Cerebellar nuclear complex (tissue), 1 donor: ENCODE results near the gene PCCA.

Source experiments
- DNase-seq, 2 experiments: peaks; one replicate each; lab custom pipeline; 2025; lab: John Stamatoyannopoulos, UW

The PCCA gene

DNA sequence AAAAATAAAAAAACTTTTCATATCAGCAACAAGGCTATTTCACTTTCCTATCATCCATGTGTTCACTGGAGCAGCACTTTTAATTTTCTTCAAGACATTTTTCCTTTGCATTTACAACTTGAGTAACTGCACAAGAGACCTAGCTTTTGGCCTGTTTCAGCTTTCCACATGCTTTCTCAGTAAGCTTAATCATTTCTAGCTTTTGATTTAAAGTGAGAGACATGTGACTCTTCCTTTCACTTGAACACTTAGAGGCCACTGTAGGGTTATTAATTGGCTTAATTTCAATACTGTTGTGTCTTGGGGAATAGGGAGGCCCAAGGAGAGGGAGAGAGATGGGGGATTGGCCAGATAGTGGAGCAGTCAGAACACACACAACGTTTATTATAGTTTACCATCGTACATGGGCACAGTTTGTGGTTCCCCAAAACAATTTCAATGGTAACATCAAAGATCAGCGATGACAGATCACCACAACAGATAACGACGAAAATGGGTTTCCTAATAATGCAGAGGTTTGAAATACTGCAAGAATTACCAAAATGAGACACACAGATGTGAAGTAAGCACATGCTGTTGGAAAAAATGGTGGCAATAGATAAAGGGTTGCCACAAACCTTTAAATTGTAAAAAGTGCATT, 382.1 kb downstream of the PCCA start:
- DNase-seq: no peak

DNA sequence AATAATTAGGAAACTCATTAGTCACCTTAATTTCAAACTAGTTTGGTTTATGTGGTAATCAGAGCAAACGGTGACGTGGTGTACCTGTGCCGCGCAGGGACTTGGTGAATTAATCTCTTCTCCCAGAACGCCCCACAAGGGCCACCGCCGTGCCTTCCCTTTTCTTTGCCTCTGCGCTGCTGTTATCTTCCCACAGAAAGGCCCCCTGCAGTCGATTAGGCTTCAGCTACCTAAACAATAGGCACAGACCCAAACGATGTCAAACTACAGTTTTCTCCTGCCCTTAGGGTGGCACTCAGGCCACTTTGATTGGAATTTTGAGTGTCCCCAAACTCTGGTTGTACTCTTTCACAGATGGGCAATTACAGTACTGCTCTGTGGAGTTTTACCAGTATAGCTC, 384.2 kb downstream of the PCCA start:
- no peak for DNase-seq

DNA sequence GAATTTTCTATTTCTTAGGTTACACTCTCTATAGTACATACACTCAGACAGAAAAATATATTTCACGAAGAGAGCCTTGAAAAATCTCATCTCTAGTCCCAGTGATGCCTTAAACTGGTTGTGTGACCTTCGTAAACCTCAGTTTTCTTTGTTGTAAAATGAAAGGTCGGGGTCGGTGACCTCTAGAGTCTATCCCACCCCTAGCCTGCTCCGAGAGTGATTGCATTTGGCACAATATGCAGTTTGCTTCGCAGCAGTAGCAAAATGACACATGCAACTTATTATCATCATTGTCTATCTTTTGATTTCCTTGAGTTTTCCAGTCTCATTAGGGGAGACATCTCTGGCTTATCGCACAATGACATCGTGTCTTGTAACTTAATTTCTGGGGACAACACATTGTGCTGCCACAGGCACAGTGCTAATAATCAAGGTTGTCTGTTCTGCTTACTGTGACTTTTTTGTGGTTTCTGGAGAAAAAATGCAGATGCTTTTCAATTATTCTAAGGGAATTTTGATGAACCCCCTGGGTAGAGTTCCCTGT, 384.7 kb downstream of the PCCA start:
- DNase-seq: no peak

DNA sequence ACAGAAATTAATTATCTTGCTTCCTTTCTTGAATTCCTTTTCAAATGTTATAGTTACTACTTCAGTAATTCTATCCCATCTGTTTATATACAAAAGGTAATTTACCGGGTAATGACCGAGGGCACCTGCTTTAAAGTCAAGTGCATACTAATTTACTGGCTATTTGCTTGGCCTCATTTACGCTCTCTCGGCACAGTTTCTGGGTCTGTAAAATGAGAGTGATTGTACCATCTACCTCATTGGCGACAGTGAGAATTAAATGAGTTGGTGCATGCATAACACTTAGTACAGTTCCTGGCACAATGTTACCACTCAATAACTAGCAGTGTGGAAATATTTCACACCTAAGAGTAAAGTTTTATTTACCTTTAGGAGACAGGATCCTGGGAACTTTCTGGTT, 388.1 kb downstream of the PCCA start:
- no peak for DNase-seq

DNA sequence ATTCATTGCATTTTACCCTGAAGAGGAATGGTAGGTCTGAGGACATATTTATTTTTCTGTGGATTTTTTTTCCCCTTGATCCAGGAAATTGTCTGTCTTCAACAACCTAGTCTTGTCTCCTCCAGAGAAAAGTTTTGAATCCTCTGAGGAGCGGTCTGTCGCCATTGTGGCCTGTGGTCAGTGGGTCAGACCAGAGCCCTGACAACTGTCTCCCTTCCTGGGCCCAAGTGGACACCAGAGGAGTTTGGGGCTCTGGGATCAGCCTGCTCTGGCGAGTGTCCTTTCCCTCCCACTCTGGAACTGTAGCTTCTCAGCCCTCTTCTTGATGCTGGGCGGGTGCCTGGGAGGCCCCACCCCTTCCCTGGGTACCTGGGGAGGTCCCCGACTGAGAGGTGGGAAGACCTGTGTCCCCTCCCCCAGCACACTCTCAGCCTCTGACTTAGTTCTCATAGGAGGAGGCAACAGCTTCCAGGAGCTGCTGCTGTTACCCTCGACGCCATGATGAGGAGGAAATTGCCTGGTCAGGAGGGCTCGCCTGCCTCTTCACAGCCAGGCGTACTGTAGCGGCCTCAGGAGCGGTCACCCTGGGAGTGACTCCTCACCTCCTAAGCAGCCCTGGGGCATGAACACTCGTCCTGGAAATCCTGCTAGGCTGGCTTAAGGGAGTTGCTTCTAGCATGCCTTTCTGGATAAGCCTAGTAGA, 389.4 kb downstream of the PCCA start:
- DNase-seq: no peak

DNA sequence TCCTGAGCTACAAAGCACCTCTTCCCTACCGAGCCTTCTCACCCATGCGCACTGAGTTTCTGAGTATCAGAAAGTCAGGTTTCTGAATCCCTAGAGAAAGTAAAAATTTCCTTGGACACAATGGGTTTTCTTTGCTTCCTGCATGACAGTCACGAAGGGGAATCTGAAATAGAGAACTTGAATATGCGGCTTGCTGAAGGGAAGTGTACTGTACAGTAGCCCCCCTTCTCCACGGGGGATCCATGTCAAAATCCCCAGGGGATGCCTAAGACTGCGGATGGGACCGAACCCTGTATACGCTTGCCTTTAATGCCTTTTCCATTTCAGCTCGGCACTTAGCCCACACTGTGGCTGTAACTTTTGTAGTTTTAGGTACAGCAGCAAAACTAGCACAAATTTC, 391.8 kb downstream of the PCCA start:
- no peak for DNase-seq

DNA sequence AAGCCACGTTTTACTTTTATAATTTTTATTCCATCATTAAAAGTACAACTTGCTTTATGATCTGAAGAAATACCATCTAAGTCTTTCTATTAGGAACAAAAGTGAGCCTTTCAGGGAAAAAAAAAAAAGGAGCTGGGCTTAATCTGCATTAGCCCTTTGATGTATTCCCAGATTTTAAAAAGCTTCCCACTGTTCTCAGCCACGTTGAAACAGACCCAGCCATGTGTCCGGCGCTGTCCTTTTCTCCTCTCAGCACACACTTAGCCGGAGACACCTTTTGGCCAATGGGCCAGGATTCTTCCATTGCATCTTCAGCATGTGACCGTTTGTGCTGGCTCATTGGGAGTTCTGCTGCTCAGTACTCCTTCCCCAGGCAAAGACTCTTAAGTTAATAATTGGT, 394.2 kb downstream of the PCCA start:
- DNase-seq: no peak

DNA sequence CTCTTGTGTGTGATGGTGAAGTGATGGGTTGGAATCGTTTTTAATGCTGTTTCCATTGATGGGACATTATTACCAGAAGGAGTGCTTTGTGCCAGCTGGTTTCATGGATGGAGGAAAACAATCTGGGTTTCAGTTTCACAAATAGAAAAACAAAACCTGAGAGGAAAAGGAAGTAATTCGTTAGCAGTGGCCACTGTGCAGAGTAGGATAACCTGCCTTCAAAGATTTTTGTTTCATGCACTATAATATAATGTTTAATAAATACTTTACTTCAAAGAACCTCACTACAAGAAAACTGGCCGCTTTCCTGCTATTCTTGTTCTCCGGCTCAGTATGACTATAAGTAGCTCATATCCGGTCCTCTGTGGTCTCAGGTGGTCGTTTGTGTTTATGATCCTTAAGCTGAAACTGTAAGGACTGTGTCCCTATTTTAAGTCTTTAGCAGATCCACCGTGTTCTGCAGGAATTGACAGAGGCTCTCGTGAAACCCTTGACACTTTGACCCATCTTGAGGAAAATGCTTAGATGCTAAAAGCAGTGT, 395.0 kb downstream of the PCCA start:
- DNase-seq: no peak

DNA sequence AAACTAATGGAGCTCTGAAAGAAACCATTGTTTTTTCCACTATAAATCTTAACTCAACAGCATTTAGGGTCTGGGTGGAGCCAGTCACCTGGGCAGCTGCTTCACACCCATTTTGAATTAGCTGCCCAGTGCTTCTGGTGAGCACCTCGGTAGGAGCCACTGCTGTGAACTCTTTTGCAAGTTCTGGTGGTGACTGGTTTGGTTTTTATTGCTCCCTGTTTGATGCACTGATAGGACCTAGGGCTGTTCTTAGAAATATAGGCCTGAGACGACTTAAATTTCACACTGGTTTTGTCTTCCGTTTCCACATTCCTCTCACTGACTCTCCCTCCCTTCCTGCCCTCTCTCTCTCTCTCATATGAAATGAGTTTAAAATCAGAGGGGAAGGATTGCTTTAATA, 395.8 kb downstream of the PCCA start:
- DNase-seq: no peak

DNA sequence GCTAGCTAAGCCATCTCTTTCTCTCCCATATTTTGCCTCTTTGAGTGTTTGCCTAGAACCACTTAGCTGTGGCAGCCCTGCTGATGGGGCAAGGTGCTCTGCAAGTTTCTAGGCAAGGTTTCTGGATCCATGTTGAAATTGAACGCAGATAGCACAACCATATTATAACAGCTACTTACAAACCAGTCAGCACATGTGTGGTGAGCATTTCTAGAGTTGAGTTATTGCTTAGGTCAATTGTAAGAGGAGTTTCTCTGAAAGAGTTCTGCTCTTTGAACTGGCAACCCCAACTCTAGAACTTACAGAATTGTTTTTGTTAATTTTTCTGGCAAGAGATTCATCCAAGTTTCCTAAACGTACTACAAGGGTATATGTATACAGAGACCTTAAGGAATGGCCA, 396.4 kb downstream of the PCCA start:
- no peak for DNase-seq

DNA sequence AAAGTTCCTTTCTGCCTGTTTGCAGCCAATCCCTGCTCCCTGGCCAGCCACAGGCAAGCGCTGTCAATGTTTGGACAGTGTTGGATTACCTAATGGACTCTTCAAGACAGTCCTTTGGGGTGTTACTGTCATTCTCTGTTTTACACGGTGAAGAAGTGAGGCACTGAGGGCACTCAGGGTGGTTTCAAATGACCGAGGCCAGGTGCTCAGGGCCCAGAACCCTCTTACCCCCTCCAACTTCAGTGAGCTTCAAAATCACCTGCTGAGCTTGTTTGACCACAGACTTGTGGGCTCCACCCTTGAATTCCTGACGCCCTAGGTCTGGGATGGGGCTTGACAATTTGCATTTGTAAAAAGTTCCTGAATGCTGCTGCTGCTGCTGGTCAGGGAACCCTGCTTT, 401.8 kb downstream of the PCCA start:
- no peak for DNase-seq

DNA sequence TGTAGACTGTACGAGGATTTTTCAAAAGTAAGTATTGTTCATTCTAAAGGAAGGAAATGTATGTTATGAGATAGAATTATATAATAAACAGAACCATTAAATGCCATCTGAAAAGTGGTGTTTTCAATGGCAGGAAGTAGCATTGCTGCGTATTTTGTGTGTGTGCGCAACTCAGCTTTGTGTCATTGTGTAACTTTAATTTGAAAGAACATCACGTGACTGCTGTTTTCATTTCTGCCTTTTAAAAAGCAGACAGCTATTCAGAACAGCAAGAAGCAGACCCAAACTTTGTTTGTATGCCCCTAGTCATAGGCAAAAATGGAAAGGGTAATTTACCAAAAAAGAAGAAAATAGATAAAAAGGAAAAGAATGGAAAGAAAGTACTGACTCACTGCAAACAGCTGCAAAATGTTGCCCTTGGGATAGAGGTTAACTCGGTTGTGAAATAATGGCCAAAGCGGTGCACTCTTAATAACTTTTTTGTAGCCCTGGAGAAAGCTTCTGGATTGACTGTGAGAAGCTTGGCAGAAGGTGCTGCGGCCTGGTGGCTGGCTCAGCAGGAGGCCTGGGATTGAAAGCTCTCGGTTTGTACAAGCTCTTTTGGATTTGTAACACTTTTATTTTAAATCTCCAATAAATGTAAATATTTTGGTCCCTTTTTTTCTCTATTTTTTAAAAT, 402.4 kb downstream of the PCCA start:
- peak in 1 of 2 experiments; percentile 32 for DNase-seq

DNA sequence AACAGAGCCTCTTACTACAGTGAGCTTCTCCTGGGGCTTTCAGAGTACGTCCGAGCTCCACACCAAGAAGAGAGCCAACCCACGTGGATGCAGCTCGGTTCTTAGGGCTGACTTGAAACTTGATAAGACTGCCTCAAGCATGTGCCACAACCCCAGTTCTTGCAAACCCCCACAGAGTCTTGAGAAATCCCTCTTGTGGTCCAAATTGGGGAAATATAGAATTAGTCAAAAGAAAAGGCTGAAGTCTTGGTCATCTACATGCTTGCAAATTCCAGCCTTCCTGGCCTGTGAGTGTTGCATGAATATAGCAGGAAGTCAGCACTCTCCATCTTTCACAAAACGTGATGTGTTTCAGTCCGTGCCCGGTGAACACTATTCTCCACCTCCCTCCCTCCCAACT, 404.5 kb downstream of the PCCA start:
- DNase-seq: no peak

DNA sequence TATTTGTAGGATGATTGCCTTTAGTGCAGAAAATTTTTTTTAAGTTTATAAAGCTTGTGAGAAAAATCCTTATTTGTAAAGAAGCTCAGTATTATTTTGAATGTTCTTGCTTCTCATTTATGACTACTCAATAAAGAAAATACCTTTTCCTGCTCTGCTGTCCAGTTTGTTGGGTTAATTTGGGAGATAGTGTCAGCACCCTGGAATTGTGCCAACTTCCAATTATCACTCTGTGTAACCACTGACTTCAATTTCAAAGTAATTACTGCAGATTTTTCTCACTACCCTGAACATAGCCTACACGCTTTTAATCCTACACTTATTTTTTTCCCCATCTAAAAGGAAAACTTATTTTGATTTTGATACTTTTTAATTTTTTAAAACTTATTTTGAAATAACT, 406.6 kb downstream of the PCCA start:
- DNase-seq: no peak

DNA sequence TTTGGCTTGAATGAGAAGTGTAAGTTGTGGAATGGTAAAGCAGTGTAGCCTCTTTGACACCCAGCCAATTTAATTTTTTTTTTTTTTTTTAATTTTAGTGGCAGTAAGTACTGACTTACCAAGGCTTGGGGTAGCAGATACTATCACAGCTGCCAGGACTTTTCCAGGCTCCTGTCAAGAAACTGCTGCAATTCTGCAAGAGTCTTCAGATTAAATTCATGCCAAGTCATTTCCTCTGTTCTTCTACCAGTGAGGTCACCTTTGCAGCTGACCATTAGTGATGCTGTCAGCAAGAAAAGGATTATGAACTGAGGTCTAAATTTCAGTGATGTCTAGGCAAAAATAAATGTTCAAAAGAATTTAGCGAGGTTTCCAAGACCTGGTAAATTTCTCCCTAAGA, 408.5 kb downstream of the PCCA start:
- no peak for DNase-seq

DNA sequence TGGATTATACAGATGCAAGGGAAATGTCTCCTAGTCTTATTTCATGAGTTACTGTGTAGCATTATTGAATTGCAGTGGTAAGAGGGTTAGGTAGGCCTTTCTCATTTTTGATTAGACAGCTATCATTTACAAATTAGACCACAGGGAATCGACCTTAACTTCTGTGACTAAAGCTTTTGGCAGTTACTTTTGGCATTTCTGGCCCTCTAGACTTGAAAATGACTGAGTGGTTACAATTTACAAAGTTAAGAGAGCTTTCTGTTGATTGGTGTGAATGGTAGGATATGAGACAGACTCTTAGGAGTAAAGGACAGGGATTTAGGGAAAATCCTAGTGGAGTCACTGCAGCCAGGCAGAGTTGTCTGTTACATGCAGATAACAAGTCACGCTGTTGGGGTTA, 413.6 kb downstream of the PCCA start:
- DNase-seq: no peak

DNA sequence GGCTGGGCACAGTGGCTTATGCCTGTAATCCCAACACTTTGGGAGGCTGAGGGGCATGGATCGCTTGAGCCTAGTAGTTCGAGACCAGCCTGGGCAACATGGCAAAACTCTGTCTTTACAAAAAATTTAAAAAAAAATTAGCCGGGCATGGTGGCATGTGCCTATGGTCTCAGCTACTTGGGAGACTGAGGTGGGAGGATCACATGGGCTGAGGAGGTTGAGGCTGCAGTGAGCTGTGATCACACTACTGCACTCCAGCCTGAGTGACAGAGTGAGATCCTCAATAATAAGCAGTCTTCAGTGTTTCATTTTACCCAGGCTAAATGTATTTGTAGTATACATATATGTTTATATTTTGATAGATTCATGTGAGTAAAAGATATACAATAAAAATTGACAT, 414.7 kb downstream of the PCCA start:
- DNase-seq: no peak

DNA sequence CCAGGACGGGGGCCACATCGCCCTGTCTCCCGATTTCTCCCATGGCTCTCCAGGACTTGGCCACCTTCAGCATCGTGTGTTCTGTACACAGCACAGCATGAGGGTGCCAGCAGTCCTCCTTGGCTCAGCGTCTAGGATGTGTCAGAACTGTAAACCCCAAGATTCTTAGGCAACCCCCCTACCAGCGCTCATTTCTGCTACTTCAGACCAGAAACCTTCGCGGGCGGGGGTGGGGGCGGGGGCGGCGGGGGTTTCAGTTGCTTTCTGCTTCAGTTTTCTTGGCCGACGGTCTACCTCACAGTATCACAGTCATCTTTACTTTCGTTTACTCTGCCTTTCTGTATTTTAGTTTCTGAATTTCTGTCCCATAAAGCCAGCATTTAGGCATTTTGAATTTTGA, 417.3 kb downstream of the PCCA start:
- no peak for DNase-seq

DNA sequence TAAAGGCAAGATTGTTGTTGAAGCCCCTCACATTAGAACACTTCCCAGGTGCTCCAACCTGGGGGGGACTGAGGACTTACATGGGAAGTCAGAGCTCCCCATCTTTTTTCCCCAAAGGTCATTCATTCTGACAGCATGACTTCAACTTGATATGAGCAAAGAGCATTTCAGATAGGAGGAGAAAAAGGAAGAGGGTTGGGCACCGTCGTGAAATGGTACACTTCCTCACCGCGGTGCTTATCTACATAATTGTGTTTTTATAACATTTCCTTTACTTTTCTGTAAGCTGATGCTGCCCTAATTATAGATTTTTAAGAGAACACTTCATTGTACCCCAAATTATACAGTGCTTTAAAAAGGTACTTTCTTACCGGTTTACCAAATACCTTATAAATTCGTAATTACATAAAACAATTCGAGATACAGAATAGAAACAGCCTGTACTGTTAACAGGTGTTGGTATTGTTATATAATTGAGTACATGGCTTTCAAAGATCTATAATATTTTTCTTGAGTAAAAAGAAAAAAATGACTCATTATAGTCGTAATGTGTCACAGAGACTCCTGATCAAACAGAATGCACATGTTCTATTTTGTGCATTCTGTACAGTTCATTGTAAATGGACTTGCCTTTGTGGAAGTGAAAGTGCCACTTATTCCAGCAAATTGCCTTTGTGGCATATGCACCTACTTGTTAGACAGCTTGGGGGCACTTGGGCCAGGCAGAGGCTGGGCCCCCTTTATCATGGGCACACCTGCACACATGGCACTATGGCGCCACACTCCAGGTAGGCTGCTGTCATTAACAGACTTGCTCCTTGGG, 417.9 kb downstream of the PCCA start:
- DNase-seq: no peak

DNA sequence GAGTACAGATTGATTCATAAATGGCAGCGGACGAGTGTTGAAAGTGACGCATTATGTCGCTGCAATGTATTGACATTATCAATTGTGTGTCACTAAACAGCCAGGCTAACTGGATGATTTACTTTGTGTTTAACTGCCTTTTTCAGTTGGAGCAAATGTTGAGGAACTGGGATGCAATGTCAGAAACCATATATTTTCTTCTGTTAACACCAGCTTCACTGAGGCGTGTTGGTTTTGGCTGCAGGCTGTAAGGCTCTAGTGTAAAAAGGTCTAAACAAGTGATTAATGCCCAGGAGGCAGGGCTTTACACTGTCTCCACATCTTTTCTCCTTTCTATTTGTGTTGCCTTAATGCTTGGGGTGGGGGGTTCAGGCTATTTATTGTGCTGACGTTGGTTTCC, 419.6 kb downstream of the PCCA start:
- no peak for DNase-seq

DNA sequence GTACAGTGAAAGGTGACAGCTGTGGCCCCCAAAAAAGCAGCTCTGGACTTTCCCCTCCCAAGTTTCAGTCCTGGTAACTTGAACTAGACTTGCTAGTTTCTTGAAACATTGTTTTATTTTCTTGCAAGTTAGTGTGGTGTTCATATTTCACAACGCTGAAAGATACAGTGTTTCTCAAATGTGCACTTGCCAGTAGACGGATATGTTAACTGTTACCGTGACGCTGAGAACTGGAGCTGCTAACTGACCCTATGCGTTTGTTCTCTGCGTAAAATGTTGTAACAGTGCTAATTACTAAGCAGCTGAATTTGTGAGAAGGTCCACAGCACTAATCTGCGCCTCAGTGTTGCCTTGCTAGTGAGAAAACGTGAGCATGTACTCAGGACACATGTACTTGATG, 420.1 kb downstream of the PCCA start:
- no peak for DNase-seq
